NCI-H1417 (cell line): Measurements from ENCODE around the gene AK5.
"Not testable (repeated sequence)": the region's sequence is repeated elsewhere in the genome, so short reads cannot be mapped to it uniquely, and the experiment has no call there.

Source experiments
- DNase-seq, 3 experiments: peaks; one replicate each; lab custom pipeline; 2025; lab: John Stamatoyannopoulos, UW

AK5 gene

GRCh38 chr1:77288275-77288674, 6.5 kb downstream of the AK5 start:
- DNase-seq, result no peak

GRCh38 chr1:77290576-77290975, 8.8 kb downstream of the AK5 start:
- DNase-seq, result no peak

- no peak for DNase-seq
These were observed 10.7 kb downstream of the AK5 start for GRCh38 chr1:77292551-77292950.

- DNase-seq, result no peak
These were observed 18.7 kb downstream of the AK5 start for GRCh38 chr1:77300566-77300965.

- no peak for DNase-seq
These were observed 21.6 kb downstream of the AK5 start for GRCh38 chr1:77303387-77303786.

- no peak for DNase-seq
These were observed 27.2 kb downstream of the AK5 start for GRCh38 chr1:77308889-77309621.

- DNase-seq, result no peak
These were observed 29.1 kb downstream of the AK5 start for GRCh38 chr1:77310924-77311323.

GRCh38 chr1:77312364-77312763, 30.5 kb downstream of the AK5 start:
- DNase-seq, result not testable (repeated sequence)

- DNase-seq, result peak in 1 of 3 experiments; percentile 6
These were observed 31.7 kb downstream of the AK5 start for GRCh38 chr1:77313491-77313890.

- no peak for DNase-seq
These were observed 34.2 kb downstream of the AK5 start for GRCh38 chr1:77316006-77316405.

GRCh38 chr1:77316966-77317365, 35.1 kb downstream of the AK5 start:
- DNase-seq, result no peak

- DNase-seq, result no peak
These were observed 37.4 kb downstream of the AK5 start for GRCh38 chr1:77319036-77319705.

- DNase-seq, result peak in 1 of 3 experiments; percentile 40
These were observed 40.5 kb downstream of the AK5 start for GRCh38 chr1:77322061-77322900.

GRCh38 chr1:77333501-77333900, 51.7 kb downstream of the AK5 start:
- no peak for DNase-seq

- DNase-seq, result no peak
These were observed 54.9 kb downstream of the AK5 start for GRCh38 chr1:77336729-77337128.

- no peak for DNase-seq
These were observed 57.5 kb downstream of the AK5 start for GRCh38 chr1:77339326-77339725.

GRCh38 chr1:77341195-77341594, 59.4 kb downstream of the AK5 start:
- DNase-seq, result no peak

- peak in 1 of 3 experiments; percentile 55 for DNase-seq
These were observed 60.9 kb downstream of the AK5 start for GRCh38 chr1:77342745-77343144.

- DNase-seq, result no peak
These were observed 65.8 kb downstream of the AK5 start for GRCh38 chr1:77347646-77348045.

- DNase-seq, result no peak
These were observed 66.7 kb downstream of the AK5 start for GRCh38 chr1:77348549-77348948.

GRCh38 chr1:77349275-77349674, 67.5 kb downstream of the AK5 start:
- DNase-seq, result no peak

GRCh38 chr1:77350012-77350770, 68.4 kb downstream of the AK5 start:
- DNase-seq, result no peak
